Measurements from ENCODE around the gene CAMTA1.

The CAMTA1 gene

GRCh38 chr1:7008975-7009740 is 223.9 kb downstream of the CAMTA1 start:
- no peak overlapping the region for H3K4me3 ChIP-seq

GRCh38 chr1:7009741-7010525 is 224.7 kb downstream of the CAMTA1 start:
- no peak overlapping the region for H3K4me3 ChIP-seq
- no peak overlapping the region for H3K27ac ChIP-seq

More at GRCh38 chr1:7008975-7009740, 223.9 kb downstream of the CAMTA1 start:
- no peak overlapping the region for H3K27ac ChIP-seq

GRCh38 chr1:7010534-7011200 is 225.4 kb downstream of the CAMTA1 start:
- H3K4me3 ChIP-seq = no peak overlapping the region
- no peak overlapping the region for H3K27ac ChIP-seq

GRCh38 chr1:7011826-7012225 is 226.6 kb downstream of the CAMTA1 start:
- no peak overlapping the region for H3K4me3 ChIP-seq
- H3K27ac ChIP-seq = no peak overlapping the region

GRCh38 chr1:7012461-7012924 is 227.2 kb downstream of the CAMTA1 start:
- Histone ChIP-seq H3K4me3 (no peak overlapping the region), H3K27ac (no peak overlapping the region)

GRCh38 chr1:7013833-7014639 is 228.8 kb downstream of the CAMTA1 start:
- H3K4me3 ChIP-seq = no peak overlapping the region

GRCh38 chr1:7014640-7014930 is 229.3 kb downstream of the CAMTA1 start:
- Histone ChIP-seq H3K4me3 (no peak overlapping the region), H3K27ac (no peak overlapping the region)

More at GRCh38 chr1:7013833-7014639, 228.8 kb downstream of the CAMTA1 start:
- H3K27ac ChIP-seq = no peak overlapping the region

GRCh38 chr1:7015022-7015421 is 229.8 kb downstream of the CAMTA1 start:
- Histone ChIP-seq H3K4me3 (no peak overlapping the region), H3K27ac (no peak overlapping the region)

GRCh38 chr1:7018351-7018750 is 233.1 kb downstream of the CAMTA1 start:
- Histone ChIP-seq H3K27ac (no peak overlapping the region), H3K4me3 (no peak overlapping the region)

- Histone ChIP-seq H3K27ac (no peak overlapping the region), H3K4me3 (no peak overlapping the region)
Observed at GRCh38 chr1:7018826-7019225, 233.6 kb downstream of the CAMTA1 start.

- H3K27ac ChIP-seq = no peak overlapping the region
- H3K4me3 ChIP-seq = no peak overlapping the region
Observed at GRCh38 chr1:7019510-7019909, 234.3 kb downstream of the CAMTA1 start.

GRCh38 chr1:7022058-7022457 is 236.8 kb downstream of the CAMTA1 start:
- Histone ChIP-seq H3K27ac (no peak overlapping the region), H3K4me3 (no peak overlapping the region)

GRCh38 chr1:7025013-7025412 is 239.8 kb downstream of the CAMTA1 start:
- Histone ChIP-seq H3K27ac (no peak overlapping the region), H3K4me3 (no peak overlapping the region)

GRCh38 chr1:7026169-7026568 is 240.9 kb downstream of the CAMTA1 start:
- H3K27ac ChIP-seq = no peak overlapping the region
- no peak overlapping the region for H3K4me3 ChIP-seq

GRCh38 chr1:7032992-7033391 is 247.7 kb downstream of the CAMTA1 start:
- Histone ChIP-seq H3K4me3 (no peak overlapping the region), H3K27ac (no peak overlapping the region)

- no peak overlapping the region for H3K4me3 ChIP-seq
Observed at GRCh38 chr1:7036386-7036785, 251.1 kb downstream of the CAMTA1 start.

GRCh38 chr1:7039590-7040220 is 254.5 kb downstream of the CAMTA1 start:
- Histone ChIP-seq H3K27ac (no peak overlapping the region), H3K4me3 (no peak overlapping the region)

More at GRCh38 chr1:7036386-7036785, 251.1 kb downstream of the CAMTA1 start:
- H3K27ac ChIP-seq = no peak overlapping the region

GRCh38 chr1:7040969-7041695 is 255.9 kb downstream of the CAMTA1 start:
- no peak overlapping the region for H3K27ac ChIP-seq
- H3K4me3 ChIP-seq = no peak overlapping the region
